SK-N-MC (cell line): ENCODE results near the gene INO80B.

Source experiments
- DNase-seq: peaks from one replicate; pipeline ENCODE4 v3.0.0-alpha.2; 2011; ENCODE audit warnings: low read depth, low spot score
- H3K27ac ChIP-seq: fragments of 200-600 bp; sonication (generic); 2 replicates; pipeline ENCODE4 v1.5.1; 2016; ENCODE audit warnings: mixed run types
- H3K36me3 ChIP-seq: fragments of 200-600 bp; sonication (generic); 2 replicates; pipeline ENCODE4 v1.6.1; 2017; ENCODE audit warnings: antibody characterized with exemption, low read length, mixed read lengths; ENCODE audit not compliant: insufficient read depth
- H3K4me3 ChIP-seq: fragments of 200-600 bp; sonication (generic); 2 replicates; pipeline ENCODE4 v1.5.1; 2016
- H3K9ac ChIP-seq: fragments of 200-600 bp; sonication (generic); 2 replicates; pipeline ENCODE4 v1.8.0; 2017; ENCODE audit warnings: mixed run types, mixed read lengths; ENCODE audit not compliant: insufficient read length
- H3K9me3 ChIP-seq: fragments of 200-600 bp; sonication (generic); 2 replicates; pipeline ENCODE4 v1.6.1; 2017; ENCODE audit warnings: low read depth, mild to moderate bottlenecking, antibody characterized with exemption, low read length, moderate library complexity, mixed read lengths
- EZH2 ChIP-seq: fragments of 200-600 bp; sonication (generic); IDR thresholded peaks from one replicate; pipeline ENCODE4 v1.6.1; 2017; ENCODE audit warnings: antibody characterized with exemption
- FOXP2 ChIP-seq: optimal IDR thresholded peaks from 2 replicates; pipeline ENCODE3; 2011; ENCODE audit warnings: mild to moderate bottlenecking, moderate library complexity; ENCODE audit not compliant: insufficient read depth; ENCODE audit errors: extremely low read length, control extremely low read depth
- POLR2AphosphoS5 ChIP-seq: IDR thresholded peaks from 2 replicates; pipeline ENCODE4 v1.6.1; 2012; ENCODE audit warnings: mild to moderate bottlenecking, low read depth, low read length, borderline replicate concordance

The INO80B gene

GRCh38 chr2:74507145-74507925 is 52.4 kb downstream of the INO80B start, which contains the start of gene PCGF1:
Gene PCGF1, minus strand, starts transcription at chr2:74507695. Its CDS starts 27 bp downstream, at chr2:74507668.
- H3K9me3 ChIP-seq, result no peaks in the 10 kb centered on the region
- H3K27ac ChIP-seq, result peak within 1 kb of the TSS; percentile 99
- H3K36me3 ChIP-seq, result peaks cover 17% of the 10 kb centered on the region
- peak; percentile 95 for TF ChIP-seq FOXP2
- TF ChIP-seq EZH2, result no peak
- peak; percentile 76 for TF ChIP-seq POLR2AphosphoS5
- DNase-seq, result peak; percentile 92
- H3K4me3 ChIP-seq, result peak within 1 kb of the TSS; percentile 97
- peak within 1 kb of the TSS; percentile 99 for H3K9ac ChIP-seq
